Chondrocyte (in vitro differentiated cells): Measurements from ENCODE around the gene LINC01488. TPM values are rescaled to one million over a fixed set of nuclear protein-coding genes. Genes with fewer than 3 reads are reported as not detected.

Experiments used
- DNase-seq: peaks from one replicate; pipeline ENCODE4 v3.0.0; 2021; ENCODE audit warnings: mixed read lengths, low spot score
- H3K27ac Mint-ChIP-seq: one replicate; pipeline ENCODE4 v1.8.0; 2021; ENCODE audit warnings: mild to moderate bottlenecking, moderate library complexity, mixed read lengths; ENCODE audit not compliant: unreplicated experiment
- H3K27me3 Mint-ChIP-seq: 2 replicates; pipeline ENCODE4 v1.8.0; 2021; ENCODE audit warnings: low read depth, mixed read lengths
- H3K36me3 Mint-ChIP-seq: 2 replicates; pipeline ENCODE4 v1.8.0; 2021; ENCODE audit warnings: low read depth, mixed read lengths
- H3K4me1 Mint-ChIP-seq: 2 replicates; pipeline ENCODE4 v1.8.0; 2021; ENCODE audit warnings: low read depth, mild to moderate bottlenecking, mixed read lengths
- H3K4me3 Mint-ChIP-seq: one replicate; pipeline ENCODE4 v1.8.0; 2021; ENCODE audit warnings: mild to moderate bottlenecking, moderate library complexity, mixed read lengths; ENCODE audit not compliant: unreplicated experiment
- H3K9me3 Mint-ChIP-seq: 2 replicates; pipeline ENCODE4 v1.8.0; 2021; ENCODE audit warnings: low read depth, mixed read lengths
- CTCF ChIP-seq: fragments of 200-600 bp; sonication (generic); IDR thresholded peaks from 2 replicates; pipeline ENCODE4 v1.5.0; 2021; ENCODE audit warnings: antibody characterized with exemption, mild to moderate bottlenecking, moderate library complexity
- total RNA-seq: library from RNA; stranded (reverse); gene quantifications from 3 replicates; pipeline ENCODE4 v1.2.1, GENCODE V29; 2021

The LINC01488 gene
- total RNA-seq, 1 donor from 2014 or later: not detected

GRCh38 chr11:69487849-69488542, 6.5 kb downstream of the LINC01488 start:
- Mint-ChIP-seq H3K9me3 (no peaks in the 10 kb centered on the region), H3K36me3 (no peaks in the 10 kb centered on the region), H3K4me1 (peaks cover 6% of the 10 kb centered on the region), H3K4me3 (no peak overlapping the region), H3K27ac (no peak overlapping the region), H3K27me3 (peaks cover 14% of the 10 kb centered on the region)
- TF ChIP-seq CTCF: no peak
- peak; percentile 43 for DNase-seq

- Mint-ChIP-seq H3K4me1 (peaks cover 6% of the 10 kb centered on the region), H3K27me3 (peaks cover 15% of the 10 kb centered on the region)
- no peak for TF ChIP-seq CTCF
Observed at GRCh38 chr11:69488543-69488940, 7.1 kb downstream of the LINC01488 start.

GRCh38 chr11:69489031-69489745, 7.7 kb downstream of the LINC01488 start:
- Mint-ChIP-seq H3K27ac (no peak overlapping the region), H3K36me3 (no peaks in the 10 kb centered on the region), H3K4me1 (peaks cover 6% of the 10 kb centered on the region), H3K9me3 (no peaks in the 10 kb centered on the region), H3K27me3 (peaks cover 15% of the 10 kb centered on the region), H3K4me3 (no peak overlapping the region)
- peak; percentile 69 for DNase-seq
- no peak for TF ChIP-seq CTCF

More at GRCh38 chr11:69488543-69488940, 7.1 kb downstream of the LINC01488 start:
- Mint-ChIP-seq H3K4me3 (no peak overlapping the region), H3K36me3 (no peaks in the 10 kb centered on the region), H3K9me3 (no peaks in the 10 kb centered on the region), H3K27ac (no peak overlapping the region)
- DNase-seq: peak; percentile 83

GRCh38 chr11:69489746-69490365, 8.4 kb downstream of the LINC01488 start:
- peaks cover 13% of the 10 kb centered on the region for H3K27me3 Mint-ChIP-seq

More at GRCh38 chr11:69489746-69490365, 8.4 kb downstream of the LINC01488 start:
- Mint-ChIP-seq H3K4me3 (no peak overlapping the region), H3K9me3 (no peaks in the 10 kb centered on the region), H3K4me1 (peaks cover 6% of the 10 kb centered on the region), H3K36me3 (no peaks in the 10 kb centered on the region), H3K27ac (no peak overlapping the region)
- peak; percentile 76 for DNase-seq
- no peak for TF ChIP-seq CTCF
